Epithelial cell of prostate (primary cell): Measurements from ENCODE around the gene LYST.

Experiments
- DNase-seq: peaks from one replicate; pipeline ENCODE4 v3.0.0-alpha.2; 2011; ENCODE audit warnings: low read depth, low spot score
- H3K27ac ChIP-seq: fragments of 450-650 bp; 2 replicates; pipeline ENCODE4 v1.5.1; 2017; ENCODE audit warnings: mild to moderate bottlenecking

LYST gene

DNA sequence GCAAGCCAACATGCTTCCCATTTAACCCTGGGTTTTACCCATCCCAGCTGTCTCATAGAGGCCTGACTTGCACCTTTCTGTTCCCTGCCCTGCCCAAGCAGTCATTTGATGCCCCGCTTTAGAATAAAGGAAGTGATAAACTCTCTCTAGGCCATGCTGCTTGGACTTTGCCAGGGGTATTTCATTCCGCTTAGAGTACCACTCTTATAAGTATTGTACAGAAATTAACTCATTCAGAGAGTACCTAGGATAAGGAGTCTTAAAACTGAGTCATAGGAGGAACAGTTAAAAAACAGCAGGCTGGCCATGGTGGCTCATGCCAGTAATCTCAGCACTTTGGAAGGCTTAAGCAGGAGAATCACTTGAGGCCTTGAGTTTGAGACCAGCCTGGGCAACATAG is 21.0 kb upstream of the LYST start:
- no peak overlapping the region for H3K27ac ChIP-seq
- no peak for DNase-seq

DNA sequence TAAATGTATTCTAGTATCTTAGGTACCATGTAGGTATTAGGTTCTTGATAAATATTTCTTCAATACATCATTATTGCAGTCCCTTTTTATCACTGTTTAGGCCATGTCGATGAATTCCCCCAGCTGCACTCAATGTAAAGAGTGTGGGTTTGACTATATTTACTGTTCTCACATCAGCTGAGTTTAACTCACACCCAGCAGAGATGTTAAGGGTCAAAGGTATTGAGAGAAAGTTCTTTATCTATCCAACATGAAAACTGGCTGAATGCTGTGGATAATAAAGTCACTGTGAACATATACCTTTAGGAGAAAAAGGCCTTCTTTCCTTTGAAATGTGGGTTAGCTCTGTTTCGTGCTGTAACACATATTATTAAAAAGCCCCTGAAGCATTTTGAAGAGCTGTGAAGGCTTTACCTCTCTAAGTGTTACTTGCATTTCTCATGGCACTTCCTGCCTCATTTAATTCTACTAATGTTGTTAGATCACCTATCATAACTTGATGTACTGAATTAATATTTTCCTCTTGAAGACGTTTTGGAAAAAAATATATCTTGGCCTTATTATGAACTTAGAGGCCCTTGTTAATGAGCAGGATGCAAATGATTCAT is 19.1 kb upstream of the LYST start:
- H3K27ac ChIP-seq = no peak overlapping the region
- no peak for DNase-seq

DNA sequence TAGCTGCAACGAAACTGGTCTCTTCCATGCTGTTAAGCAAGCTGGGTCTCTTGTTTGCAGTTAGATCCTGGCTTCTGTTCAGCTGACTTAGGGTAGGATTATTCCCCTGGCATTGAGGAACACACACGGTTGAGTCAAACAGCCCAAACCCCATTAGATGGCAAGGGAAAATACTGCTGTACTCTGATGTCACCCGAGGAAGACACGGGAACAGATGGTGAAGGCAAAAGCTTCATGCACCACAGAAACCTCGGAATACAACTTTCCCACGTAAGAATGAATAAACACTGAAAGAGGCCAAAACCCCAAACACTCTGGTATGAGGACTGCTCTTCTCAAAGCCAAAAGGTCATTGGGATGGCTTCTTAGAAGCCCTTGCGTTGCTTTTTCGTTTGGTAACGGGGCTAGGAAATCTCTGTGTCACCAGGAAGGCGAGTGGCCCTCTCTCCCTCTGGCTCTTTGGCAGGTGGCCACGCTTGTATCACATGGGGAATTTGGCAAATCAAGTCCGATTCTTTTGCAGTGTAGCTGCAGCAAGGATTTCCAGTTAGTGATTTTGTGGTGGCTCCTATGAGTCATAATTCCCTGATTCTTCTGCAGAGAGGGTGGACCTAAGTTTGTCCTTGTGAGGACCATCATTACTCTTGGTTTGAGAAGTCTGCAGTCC is 16.7 kb upstream of the LYST start:
- DNase-seq = peak; percentile 48
- peak overlapping the region; percentile 4 for H3K27ac ChIP-seq

DNA sequence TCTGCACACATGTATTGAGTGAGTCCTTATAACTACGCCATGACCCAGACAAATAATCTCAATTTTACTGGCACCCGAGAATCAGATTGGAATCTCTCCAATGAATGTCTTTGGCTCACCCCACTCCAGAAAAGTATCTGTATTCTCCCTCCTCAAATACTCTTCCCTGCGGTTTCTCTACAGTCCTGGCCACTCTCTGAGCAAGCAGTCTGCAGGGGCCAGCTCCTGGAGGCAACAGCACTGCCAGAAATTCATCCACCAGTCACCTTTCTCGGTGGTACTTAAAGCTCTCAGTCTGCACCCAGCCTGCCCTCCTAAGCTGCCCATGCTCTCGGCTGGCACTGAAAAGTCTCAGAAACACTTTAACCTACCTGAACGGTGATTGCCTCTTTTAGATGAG is 16.1 kb upstream of the LYST start:
- no peak overlapping the region for H3K27ac ChIP-seq
- no peak for DNase-seq

DNA sequence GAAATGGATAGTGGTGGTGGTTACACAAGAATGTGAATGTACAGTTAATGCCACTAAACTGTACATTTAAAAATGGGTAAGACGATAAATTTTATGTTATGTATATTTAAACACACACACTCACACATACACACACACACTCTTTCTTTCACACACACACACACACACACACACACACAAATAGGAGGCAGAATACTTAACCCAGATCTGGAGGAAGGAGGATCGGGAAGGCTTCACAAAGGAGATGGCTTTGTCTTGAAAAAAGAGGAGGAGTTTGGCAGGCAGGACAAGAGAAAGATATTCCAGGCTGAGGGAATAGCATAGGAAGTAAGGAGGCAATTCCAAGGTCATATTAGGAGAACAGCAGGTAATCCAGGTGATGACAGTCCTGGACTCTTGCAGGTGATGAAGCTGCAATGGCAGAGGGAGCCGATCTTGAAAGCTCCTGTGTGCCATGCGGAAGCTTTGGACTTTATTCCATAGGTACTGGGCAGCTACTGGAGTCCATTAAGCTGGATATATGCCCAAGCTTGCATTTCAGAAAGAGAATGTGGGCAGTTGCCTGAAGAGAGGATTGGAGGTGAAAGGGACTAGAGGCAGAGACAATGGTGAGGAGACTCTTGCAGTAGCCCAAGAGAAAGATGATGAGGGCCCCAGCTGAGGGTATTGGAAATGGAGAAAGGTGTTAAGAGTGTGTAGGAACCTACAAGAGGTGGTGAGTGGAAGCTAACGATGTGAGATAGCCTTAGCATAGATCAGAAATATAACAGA is 15.4 kb upstream of the LYST start:
- H3K27ac ChIP-seq = no peak overlapping the region
- no peak for DNase-seq

DNA sequence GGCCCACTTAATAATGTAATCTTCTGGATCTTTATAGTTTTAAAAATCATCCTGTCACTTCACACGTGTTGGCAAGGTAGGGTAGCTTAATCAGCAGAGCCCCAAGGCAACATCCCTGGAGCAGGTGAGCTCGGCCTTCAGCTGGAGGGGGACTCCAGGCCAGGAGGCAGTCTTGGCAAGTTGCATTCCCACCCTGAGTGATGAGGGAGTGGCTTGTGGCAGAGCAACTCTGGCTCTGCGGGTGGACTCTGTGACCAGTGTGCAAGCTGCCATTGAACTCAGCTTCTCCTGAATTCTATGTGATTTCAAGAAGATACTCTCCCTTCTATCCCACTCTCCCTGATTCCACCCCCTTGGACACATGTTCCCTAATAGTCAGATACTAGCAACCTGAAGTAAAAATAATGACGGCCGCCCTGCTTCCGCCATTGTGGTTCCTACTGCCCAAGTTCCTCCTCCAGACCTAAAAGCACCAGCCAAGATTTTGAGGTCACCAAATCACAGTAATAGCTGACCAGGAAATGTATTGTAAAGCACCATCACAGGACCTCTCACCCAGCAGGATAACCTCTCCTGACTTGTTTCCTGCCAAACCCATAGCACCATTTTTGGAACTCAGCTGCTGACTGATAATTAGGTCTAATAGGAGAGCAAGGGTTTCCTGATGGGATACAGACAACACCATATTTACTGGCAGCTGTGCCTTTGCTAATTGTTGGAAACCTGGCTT is 11.5 kb upstream of the LYST start:
- DNase-seq = no peak
- H3K27ac ChIP-seq = no peak overlapping the region

DNA sequence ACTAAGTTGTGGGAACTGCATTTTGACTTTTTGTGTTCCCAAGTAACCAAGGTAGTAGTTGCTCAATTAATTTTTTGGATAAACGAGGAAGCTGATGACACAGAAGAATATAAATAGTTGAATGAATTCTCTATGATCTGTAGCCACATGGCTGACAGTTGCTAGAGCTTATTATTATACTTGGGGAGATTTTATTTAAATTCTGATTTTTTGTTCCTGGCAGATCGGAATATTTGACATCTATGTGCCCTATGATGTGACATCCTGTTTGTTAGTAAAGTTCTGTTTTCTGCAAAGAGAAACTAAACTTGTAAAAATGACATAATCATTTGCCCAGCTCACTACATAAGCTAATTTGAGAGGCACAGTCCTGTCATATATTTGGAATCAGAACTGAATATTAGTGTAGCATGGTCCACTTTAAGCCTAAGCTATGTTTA is 9.7 kb upstream of the LYST start:
- DNase-seq = no peak
- no peak overlapping the region for H3K27ac ChIP-seq

DNA sequence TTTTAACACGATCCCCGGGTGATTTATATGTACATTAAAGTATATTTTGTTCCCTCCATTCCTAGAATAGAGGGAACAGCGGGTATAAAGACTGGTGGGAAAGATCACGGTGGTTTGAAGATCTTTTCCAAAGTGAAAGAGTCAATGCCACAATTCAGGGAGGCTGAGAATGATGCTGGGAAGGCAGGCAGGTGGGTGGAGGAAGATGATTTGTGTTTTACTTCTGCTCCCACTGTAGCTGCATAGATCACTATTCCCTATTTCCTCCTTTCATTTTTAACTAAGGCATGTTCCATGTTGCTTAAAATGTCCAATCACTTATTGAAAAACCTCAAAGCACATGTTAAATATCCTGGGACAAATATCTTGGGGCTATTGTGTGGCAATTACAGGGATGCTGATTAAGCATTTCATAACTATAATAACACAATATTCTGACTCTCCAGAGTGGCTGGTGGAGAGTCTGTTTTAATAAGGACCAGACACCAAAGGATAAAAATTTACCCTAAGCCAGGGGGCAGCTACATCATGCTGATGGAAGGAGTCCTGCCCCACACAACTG is 8.4 kb upstream of the LYST start:
- no peak for DNase-seq
- H3K27ac ChIP-seq = no peak overlapping the region

DNA sequence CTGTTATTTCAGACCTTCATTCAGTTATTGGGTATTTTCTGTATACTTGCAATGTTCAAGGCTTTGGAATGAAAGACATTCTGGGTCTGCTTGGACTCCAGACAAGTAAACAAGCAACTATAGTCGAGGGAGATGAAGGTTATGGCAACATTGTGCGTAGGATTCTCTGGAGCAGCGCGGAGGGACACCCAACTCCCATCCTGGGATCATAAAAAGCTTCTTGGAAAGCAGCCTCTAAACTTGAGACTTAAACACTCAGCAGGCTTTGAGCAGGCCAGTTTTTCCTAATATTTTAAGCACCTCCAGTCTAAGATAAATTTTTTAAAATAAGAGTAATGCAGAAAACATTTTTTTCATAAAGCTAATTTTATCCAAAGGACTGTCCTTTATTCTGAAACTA is 7.6 kb upstream of the LYST start:
- no peak for DNase-seq
- no peak overlapping the region for H3K27ac ChIP-seq

DNA sequence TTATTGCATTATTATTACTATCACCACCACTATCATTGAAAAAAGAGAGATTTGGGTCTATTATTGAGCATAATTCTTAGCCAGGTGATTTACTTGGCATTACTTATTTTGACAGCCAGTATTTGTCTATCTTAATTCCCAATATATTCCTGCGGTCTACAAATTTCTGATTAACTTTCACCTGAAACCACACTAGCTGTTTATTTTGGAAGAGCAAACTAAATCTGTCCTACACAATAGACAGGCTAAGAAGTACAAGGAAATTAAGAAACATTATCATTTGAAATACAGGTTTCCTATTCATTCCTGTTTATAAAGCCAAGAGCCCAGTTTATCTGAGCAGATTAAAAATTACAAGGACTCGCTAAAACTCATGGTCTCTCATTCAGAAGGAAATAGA is 6.9 kb upstream of the LYST start:
- no peak overlapping the region for H3K27ac ChIP-seq
- no peak for DNase-seq

DNA sequence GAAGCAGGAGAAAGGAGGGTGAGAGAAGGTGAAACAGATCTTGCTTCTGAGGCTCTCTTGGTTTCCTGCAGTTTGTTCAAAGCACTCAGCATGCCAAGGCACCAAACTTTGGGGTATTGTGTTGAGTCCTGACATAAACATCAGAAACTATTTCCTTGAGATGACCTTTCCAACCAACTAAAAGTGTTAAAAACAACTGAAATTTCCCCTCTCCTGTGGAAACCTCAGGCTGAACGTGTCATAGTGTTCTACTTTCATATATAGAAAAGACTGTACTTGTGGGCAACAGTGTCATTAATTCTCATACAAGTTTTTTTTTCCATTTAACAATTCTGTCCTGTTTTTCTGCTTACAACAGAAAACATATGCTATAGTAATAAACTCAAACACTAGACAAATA is 6.3 kb upstream of the LYST start:
- H3K27ac ChIP-seq = no peak overlapping the region
- DNase-seq = no peak

DNA sequence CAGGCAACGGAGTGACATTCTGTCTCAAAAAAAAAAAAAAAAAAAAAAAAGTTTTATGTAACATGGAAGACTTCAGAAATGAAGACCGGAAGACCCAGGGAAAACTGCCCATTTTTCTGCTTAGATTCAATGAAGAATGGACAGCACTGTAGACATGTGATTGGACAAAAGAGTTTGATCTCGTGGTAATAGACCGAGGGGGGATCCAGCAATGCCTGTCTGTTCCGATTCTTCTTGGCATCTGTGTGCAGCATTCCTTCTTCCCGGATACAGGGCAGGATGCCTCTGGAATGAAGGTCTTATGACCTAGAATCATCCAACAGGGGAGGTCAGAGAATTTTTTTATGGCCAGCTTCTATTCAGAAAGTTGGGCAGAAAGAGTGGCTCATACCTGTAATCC is 5.6 kb upstream of the LYST start:
- no peak for DNase-seq
- H3K27ac ChIP-seq = no peak overlapping the region

DNA sequence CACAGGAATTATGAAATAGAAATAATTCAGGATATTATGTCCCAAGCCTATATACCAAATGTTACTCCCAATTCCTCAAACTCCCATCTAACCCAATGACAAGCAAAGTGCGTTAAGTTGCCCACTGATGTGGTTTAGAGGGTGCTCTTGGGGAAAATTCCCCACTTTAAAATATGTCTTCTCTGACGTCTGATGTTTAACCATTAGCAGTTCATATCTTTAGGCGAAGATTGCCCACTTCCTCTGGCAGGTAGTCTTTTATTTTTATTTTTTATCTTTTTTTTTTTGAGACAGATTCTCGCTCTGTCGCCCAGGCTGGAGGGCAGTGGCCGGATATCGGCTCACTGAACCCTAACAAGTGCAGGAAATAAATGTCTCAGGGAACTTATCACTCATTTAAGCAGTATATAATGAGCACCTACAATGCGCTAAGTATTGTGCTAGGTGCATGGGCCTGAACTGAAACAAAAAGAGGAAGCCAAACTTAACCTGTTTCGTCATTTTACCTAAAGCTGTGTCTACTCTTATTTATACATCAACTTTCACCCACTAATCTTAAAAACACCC is 1.3 kb upstream of the LYST start:
- DNase-seq = no peak
- H3K27ac ChIP-seq = peak overlapping the region; percentile 68

DNA sequence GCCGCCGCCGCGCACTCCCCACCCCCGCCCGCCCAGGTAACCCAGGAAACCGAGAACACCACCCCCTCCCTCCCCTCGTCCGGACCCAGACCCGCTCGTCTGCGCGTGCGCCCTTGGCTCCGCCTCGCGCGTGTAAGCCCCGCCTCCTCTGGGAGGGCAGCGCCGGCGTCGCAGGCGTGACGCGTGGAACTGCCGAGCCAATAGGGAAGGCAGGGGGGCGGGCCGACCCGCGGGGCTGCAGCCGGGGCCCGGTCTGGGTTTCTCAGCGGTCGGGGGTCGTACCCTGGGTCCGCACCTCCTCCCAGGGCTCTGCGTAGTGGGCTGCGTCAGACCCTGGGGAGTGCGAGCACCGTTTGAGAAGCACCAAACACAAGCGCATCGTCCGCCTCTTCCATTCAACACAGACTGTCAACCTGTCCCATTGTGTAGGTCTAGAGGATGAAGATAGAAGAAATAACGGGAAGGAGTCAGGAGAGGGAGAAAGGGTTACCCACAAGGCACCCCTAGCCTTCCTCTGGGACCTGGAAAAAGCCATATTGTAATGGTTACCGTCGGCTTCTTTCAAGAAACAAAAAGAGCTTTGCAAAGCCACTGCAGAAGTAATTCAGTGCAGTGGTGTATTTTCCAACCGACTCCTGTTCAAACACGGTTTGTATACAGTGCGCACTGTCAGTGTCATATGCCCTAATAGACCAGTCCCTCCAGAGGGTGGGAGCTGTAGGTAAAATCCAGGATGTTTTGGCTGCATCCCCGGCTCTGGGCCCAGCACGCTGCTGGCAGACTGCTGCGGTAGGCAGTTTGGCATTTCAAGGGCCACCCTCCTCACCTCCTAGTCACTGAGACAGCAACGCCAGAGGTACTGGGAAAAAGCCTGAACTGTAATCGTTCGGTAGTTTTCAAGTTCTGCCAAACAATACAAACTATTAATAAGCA is 473 bp upstream of the LYST start:
- peak; percentile 59 for DNase-seq
- peak overlapping the region; percentile 68 for H3K27ac ChIP-seq

DNA sequence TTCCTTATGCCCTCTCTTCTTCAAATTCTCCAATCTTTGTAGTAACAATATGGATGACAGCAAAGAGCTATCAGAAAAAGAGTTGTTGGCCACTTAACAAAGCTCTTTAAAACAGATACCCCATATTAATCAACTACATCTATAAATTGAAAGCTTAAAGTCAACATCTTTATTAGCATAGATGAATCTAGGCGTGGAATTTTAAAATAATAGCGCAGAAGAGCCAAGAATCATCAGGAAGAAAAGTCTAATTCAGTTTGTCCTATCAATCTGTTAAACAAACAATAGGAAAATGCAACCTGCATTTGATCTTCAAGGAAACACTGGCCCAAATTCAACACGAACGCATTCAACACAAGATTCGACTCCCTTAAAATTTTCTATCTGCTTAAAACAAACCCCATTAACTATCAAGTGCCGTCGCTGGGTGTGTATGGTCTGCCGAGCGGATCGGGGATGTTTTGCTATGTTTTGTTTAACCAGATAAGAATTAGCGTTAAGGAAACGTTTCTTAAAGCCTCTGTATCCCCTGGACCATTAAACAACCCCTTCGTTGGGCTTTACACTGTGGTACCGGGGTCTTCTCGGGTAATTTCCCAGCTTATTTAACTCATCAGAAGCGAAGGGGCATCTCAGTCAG is 1.0 kb downstream of the LYST start:
- DNase-seq = no peak

DNA sequence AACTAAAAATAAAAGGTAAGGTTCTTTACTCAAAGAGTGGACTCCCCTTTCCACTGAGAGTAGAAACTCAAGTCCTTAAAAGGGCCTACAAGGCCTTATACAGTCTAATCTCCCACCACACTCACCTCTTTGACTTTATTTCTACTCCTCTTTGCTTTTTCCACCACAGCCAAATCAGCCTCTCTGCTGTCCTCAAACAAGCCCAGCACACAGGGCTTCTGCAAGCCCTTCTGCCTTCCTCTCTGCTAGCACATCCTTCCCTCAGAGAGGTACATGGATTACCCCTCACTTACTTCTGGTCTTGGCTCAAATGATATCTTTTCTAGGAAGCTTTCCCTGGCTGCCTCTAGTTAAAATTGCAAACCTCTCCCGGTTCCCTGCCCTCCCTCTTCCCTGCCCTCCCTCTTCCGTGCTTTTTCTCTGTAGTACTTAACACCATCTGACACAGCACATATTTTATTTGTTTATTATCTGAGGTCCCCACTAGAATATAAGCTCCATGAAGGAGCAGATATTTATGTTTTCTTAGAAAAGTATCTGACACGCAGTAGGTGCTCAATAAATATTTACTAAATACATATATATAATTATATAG is 1.7 kb downstream of the LYST start:
- peak overlapping the region; percentile 68 for H3K27ac ChIP-seq
- DNase-seq = no peak

More for the DNA sequence above, 1.0 kb downstream of the LYST start:
- peak overlapping the region; percentile 68 for H3K27ac ChIP-seq

DNA sequence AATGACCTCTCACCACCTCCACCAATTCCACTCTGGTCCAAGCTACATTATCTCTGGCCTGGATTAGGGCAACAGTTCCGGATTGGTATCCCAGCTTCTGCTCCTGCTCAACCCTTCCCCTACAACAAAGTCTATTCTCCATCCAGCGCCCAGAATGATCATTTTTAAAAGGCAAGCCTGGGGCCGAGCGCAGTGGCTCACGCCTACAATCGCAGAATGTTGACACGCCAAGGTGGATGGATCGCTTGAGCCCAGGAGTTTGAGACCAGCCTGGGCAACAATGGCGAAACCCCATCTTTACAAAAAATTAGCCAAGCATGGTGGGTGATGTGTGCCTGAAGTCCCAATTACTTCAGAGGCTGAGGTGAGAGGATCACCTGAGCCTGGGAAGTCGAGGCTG is 2.2 kb downstream of the LYST start:
- no peak overlapping the region for H3K27ac ChIP-seq
- DNase-seq = no peak

DNA sequence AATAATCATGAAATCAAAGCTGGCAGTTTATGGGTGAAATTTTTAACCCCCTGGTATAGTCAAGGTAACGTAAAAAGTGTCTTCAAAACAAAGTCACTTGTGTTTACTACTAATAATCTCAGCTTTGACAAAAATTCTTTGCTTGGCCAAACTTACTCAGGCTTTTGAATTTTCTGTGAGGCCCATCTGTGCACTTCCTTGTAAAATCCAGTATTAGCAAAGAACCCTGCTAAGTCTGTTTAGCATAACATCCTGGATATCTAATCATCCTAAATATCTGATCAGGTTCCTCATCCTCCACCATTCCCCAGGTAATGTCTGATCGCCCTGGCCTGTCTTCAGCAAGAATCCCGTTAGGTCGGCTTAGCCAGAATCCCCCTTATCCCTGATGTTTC is 3.0 kb downstream of the LYST start:
- DNase-seq = no peak
- H3K27ac ChIP-seq = no peak overlapping the region
